Transverse colon (tissue), 3 donors: ENCODE results near the gene HAX1.

ENCODE experiments used
- POLR2A ChIP-seq: fragments of 450-650 bp; IDR thresholded peaks from one replicate; pipeline ENCODE4 v1.6.1; 2016; ENCODE audit warnings: antibody characterized with exemption, mild to moderate bottlenecking, moderate library complexity
- POLR2AphosphoS5 ChIP-seq, 3 donors: sonication (generic); formaldehyde crosslinking; IDR thresholded peaks; one replicate each; pipeline ENCODE4 v1.6.1; 2016; ENCODE audit warnings: antibody characterized with exemption in 3 of 3

GRCh38 chr1:154260127-154260526 is 12.3 kb upstream of the HAX1 start:
- TF ChIP-seq POLR2AphosphoS5 (IDR thresholded peaks at IDR 0.05) (no peak), POLR2A (no peak)
